Vagina (tissue), 2 donors: ENCODE data around the gene DACT1. TPM values are rescaled to one million over a fixed set of nuclear protein-coding genes. Genes with fewer than 3 reads are reported as not detected.

ENCODE experiments used
- DNase-seq, 2 donors: peaks; one replicate each; pipeline ENCODE4 v3.0.0-alpha.2; 2017; ENCODE audit errors: extremely low spot score in 2 of 2
- H3K27ac ChIP-seq: fragments of 200-600 bp; sonication (generic); one replicate; pipeline ENCODE4 v1.5.1; 2019
- H3K27me3 ChIP-seq: fragments of 200-600 bp; sonication (generic); one replicate; pipeline ENCODE4 v1.5.1; 2019
- H3K36me3 ChIP-seq, 2 donors: fragments of 200-600 bp; sonication (generic); one replicate each; pipeline ENCODE4 v1.5.1; 2017 to 2019
- H3K4me1 ChIP-seq: fragments of 200-600 bp; sonication (generic); one replicate; pipeline ENCODE4 v1.5.1; 2019
- H3K4me3 ChIP-seq, 2 donors: fragments of 200-600 bp; sonication (generic); 1 replicate in 1 of 2; 2 replicates in 1 of 2; pipeline ENCODE4 v1.5.1; 2016 to 2019
- H3K9me3 ChIP-seq: fragments of 200-600 bp; sonication (generic); one replicate; pipeline ENCODE4 v1.5.1; 2019
- CTCF ChIP-seq, 3 experiments: fragments of 450-650 bp in 2 of 3; fragments of 200-600 bp in 1 of 3; sonication (generic) in 1 of 3; IDR thresholded peaks; one replicate each; pipeline ENCODE4 v1.5.1; 2017 to 2019; ENCODE audit warnings: antibody characterized with exemption in 3 of 3, mild to moderate bottlenecking in 2 of 3, moderate library complexity in 2 of 3
- POLR2A ChIP-seq, 2 donors: fragments of 450-650 bp; IDR thresholded peaks; one replicate each; pipeline ENCODE4 v1.6.1; 2017; ENCODE audit warnings: antibody characterized with exemption in 2 of 2, mild to moderate bottlenecking in 2 of 2, moderate library complexity in 2 of 2
- POLR2AphosphoS5 ChIP-seq, 2 donors: sonication (generic); formaldehyde crosslinking; IDR thresholded peaks; one replicate each; pipeline ENCODE4 v1.9.0; 2017; ENCODE audit warnings: antibody characterized with exemption in 2 of 2, mild to moderate bottlenecking in 2 of 2, low read depth in 1 of 2; ENCODE audit not compliant: insufficient read depth in 1 of 2
- intact Hi-C: fragments of 100-400 bp; cut with DNase I; formaldehyde crosslinking; loops from one replicate; pipeline ENCODE4 v1.15.1; 2023
- total RNA-seq: library from RNA; depleted of rRNA; stranded (reverse); fragments of >200 nt; gene quantifications from one replicate; pipeline ENCODE4 v1.2.3, GENCODE V29; 2016

The DACT1 gene
- total RNA-seq, 1 donor from 2014 or later: 9.8 TPM

- H3K27me3 ChIP-seq: no peaks in the 10 kb centered on the region
- no peak for DNase-seq
- TF ChIP-seq POLR2A (IDR thresholded peaks at IDR 0.05) (no peak), CTCF (IDR thresholded peaks at IDR 0.05) (no peak), POLR2AphosphoS5 (IDR thresholded peaks at IDR 0.05; ENCODE audit: insufficient read depth in 1 of 2, low read depth in 1 of 2) (no peak)
- intact Hi-C loops: no loop called here
- peaks cover 6% of the 10 kb centered on the region for H3K4me1 ChIP-seq
- H3K27ac ChIP-seq: no peak overlapping the region
- no peaks in the 10 kb centered on the region for H3K36me3 ChIP-seq
- H3K9me3 ChIP-seq: no peaks in the 10 kb centered on the region
- no peak overlapping the region for H3K4me3 ChIP-seq
These were observed 57.8 kb downstream of the DACT1 start for GRCh38 chr14:58695514-58695913.

DNA sequence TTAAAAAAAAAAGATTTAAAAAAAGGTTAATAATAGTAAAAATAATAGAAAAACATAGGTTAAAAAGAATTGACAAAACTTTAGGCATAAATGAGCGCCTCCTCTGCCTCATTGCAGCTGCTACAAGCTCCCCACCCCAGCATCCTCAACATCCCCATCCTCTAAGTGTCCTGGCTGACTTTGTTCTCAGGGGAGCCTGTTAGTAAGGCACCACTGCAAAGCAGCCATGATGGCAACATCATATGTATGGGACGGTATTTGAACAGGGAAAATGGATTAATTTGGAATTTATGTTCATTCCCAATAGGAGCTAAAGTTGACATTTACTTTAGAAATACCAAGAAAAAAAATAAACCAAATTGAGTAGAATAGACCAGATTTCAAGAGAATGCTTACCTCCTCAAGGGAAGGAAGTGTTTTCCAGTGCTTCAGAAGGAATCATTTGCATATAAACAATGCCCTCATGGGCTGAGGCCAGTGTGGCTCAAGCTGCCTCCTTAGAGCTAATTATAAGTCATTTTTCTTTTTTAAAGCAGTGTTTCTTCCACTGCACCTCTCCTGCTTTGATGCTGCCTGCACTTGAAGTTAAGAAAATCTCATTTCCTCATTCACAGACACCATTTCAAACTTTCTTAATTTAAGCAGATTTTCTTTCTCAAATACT lies 59.6 kb downstream of the DACT1 start:
- H3K9me3 ChIP-seq: no peaks in the 10 kb centered on the region
- TF ChIP-seq POLR2A (IDR thresholded peaks at IDR 0.05): no peak
- TF ChIP-seq POLR2AphosphoS5 (IDR thresholded peaks at IDR 0.05; ENCODE audit: insufficient read depth in 1 of 2, low read depth in 1 of 2): no peak
- no peak for TF ChIP-seq CTCF (IDR thresholded peaks at IDR 0.05)
- intact Hi-C loops: no loop called here
- no peaks in the 10 kb centered on the region for H3K4me1 ChIP-seq
- DNase-seq: no peak
- H3K36me3 ChIP-seq: no peaks in the 10 kb centered on the region
- H3K4me3 ChIP-seq: no peak overlapping the region
- no peaks in the 10 kb centered on the region for H3K27me3 ChIP-seq
- no peak overlapping the region for H3K27ac ChIP-seq

Other genes with a start within 250 kb of the DACT1 start
- not detected for gene TOMM20L, start 242.0 kb upstream of the DACT1 start, total RNA-seq
- gene TIMM9, start 210.4 kb upstream of the DACT1 start, total RNA-seq: 47.6 TPM
- gene KIAA0586, start 210.2 kb upstream of the DACT1 start, total RNA-seq: 13.3 TPM